Caco-2 (cell line): Measurements from ENCODE around the gene CNGA1. TPM values are rescaled to one million over a fixed set of nuclear protein-coding genes. Genes with fewer than 3 reads are reported as not detected.

Experiments
- BruUV-seq: library from RNA; stranded (reverse); fragments of 400-500 nt; replicated peaks from 2 replicates; lab custom pipeline; 2021; lab: Mats Ljungman, UMichigan
- CTCF ChIA-PET: fragments of 300-600 bp; sonication (Branson Sonifier 250); formaldehyde crosslinking; loops from one replicate; lab custom pipeline; 2022; ENCODE audit warnings: antibody characterized with exemption; lab: Charles Lee
- POLR2A ChIA-PET: fragments of 300-600 bp; sonication (Branson Sonifier 250); formaldehyde crosslinking; loops from one replicate; lab custom pipeline; 2022; ENCODE audit warnings: antibody characterized with exemption; lab: Charles Lee
- DNase-seq, 2 experiments: peaks; one replicate each; pipeline versions ENCODE4 v3.0.0 to v3.0.0-alpha.2; 2020 to 2022
- H3K27me3 ChIP-seq: replicated peaks from 2 replicates; pipeline ENCODE4 v1.6.0; 2011; ENCODE audit warnings: low read length; ENCODE audit not compliant: control insufficient read depth, insufficient read depth
- H3K36me3 ChIP-seq: 2 replicates; pipeline ENCODE4 v1.5.1; 2011; ENCODE audit warnings: low read length; ENCODE audit not compliant: control insufficient read depth, insufficient read depth
- H3K4me1 ChIP-seq: fragments of 250-450 bp; sonication (Bioruptor Pico); 2 replicates; pipeline ENCODE4 v1.5.1; 2020; ENCODE audit warnings: mild to moderate bottlenecking
- H3K4me3 ChIP-seq: 2 replicates; pipeline ENCODE4 v1.5.1; 2011; ENCODE audit warnings: low read depth, mild to moderate bottlenecking, control low read depth, low read length
- H3K9me3 ChIP-seq: fragments of 250-450 bp; sonication (Bioruptor Pico); 2 replicates; pipeline ENCODE4 v1.5.1; 2020; ENCODE audit warnings: mild to moderate bottlenecking, moderate library complexity
- H3K27ac Mint-ChIP-seq: one replicate; pipeline ENCODE4 v1.8.0; 2022; ENCODE audit warnings: mixed read lengths; ENCODE audit not compliant: unreplicated experiment
- H3K27me3 Mint-ChIP-seq: one replicate; pipeline ENCODE4 v1.8.0; 2022; ENCODE audit warnings: mixed read lengths; ENCODE audit not compliant: insufficient read depth, unreplicated experiment
- H3K36me3 Mint-ChIP-seq: one replicate; pipeline ENCODE4 v1.8.0; 2022; ENCODE audit warnings: mild to moderate bottlenecking, mixed read lengths; ENCODE audit not compliant: insufficient read depth, unreplicated experiment
- H3K4me1 Mint-ChIP-seq: one replicate; pipeline ENCODE4 v1.8.0; 2022; ENCODE audit warnings: low read depth, mixed read lengths; ENCODE audit not compliant: unreplicated experiment
- H3K4me3 Mint-ChIP-seq: one replicate; pipeline ENCODE4 v1.8.0; 2022; ENCODE audit warnings: mild to moderate bottlenecking, moderate library complexity, mixed read lengths; ENCODE audit not compliant: unreplicated experiment
- H3K9me3 Mint-ChIP-seq: one replicate; pipeline ENCODE4 v1.8.0; 2022; ENCODE audit warnings: mixed read lengths; ENCODE audit not compliant: unreplicated experiment
- intact Hi-C: fragments of 100-400 bp; cut with micrococcal nuclease; formaldehyde crosslinking; loops from one replicate; pipeline ENCODE4 v1.10.0; 2022; ENCODE audit not compliant: unreplicated experiment
- total RNA-seq: library from RNA; stranded (reverse); gene quantifications from 2 replicates; pipeline ENCODE4 v1.2.3, GENCODE V29; 2022
- TF ChIP-seq, protein P1 (sequence below), 2 experiments: fragments of 200-600 bp in 1 of 2; IDR thresholded peaks; 1 replicate in 1 of 2; 2 replicates in 1 of 2; pipeline versions ENCODE4 v1.5.1 to v1.8.0; 2011 to 2022; ENCODE audit warnings: antibody characterized with exemption in 1 of 2, control low read depth in 1 of 2, inconsistent platforms in 1 of 2, low read depth in 1 of 2, low read length in 1 of 2, mild to moderate bottlenecking in 1 of 2, moderate library complexity in 1 of 2; ENCODE audit not compliant: insufficient read depth in 1 of 2, severe bottlenecking in 1 of 2, unreplicated experiment in 1 of 2

The CNGA1 gene
- total RNA-seq, 1 experiment from 2014 or later: 1.5 TPM

GRCh38 chr4:48047896-48048295 is 31.4 kb upstream of the CNGA1 start:
- no peak overlapping the region for H3K4me3 Mint-ChIP-seq
- Histone ChIP-seq H3K4me3 (no peak overlapping the region), H3K9me3 (no peaks in the 10 kb centered on the region), H3K27me3 (no peaks in the 10 kb centered on the region), H3K36me3 (no peaks in the 10 kb centered on the region), H3K4me1 (peaks cover 28% of the 10 kb centered on the region)
- no peaks in the 10 kb centered on the region for H3K27me3 Mint-ChIP-seq
- H3K9me3 Mint-ChIP-seq: no peaks in the 10 kb centered on the region
- ChIA-PET CTCF (no interaction called here), POLR2A (no interaction called here)
- BruUV-seq: no TSS peak
- no peak for DNase-seq
- no peak overlapping the region for H3K27ac Mint-ChIP-seq
- intact Hi-C loops: no loop called here
- TF ChIP-seq, protein P1, sequence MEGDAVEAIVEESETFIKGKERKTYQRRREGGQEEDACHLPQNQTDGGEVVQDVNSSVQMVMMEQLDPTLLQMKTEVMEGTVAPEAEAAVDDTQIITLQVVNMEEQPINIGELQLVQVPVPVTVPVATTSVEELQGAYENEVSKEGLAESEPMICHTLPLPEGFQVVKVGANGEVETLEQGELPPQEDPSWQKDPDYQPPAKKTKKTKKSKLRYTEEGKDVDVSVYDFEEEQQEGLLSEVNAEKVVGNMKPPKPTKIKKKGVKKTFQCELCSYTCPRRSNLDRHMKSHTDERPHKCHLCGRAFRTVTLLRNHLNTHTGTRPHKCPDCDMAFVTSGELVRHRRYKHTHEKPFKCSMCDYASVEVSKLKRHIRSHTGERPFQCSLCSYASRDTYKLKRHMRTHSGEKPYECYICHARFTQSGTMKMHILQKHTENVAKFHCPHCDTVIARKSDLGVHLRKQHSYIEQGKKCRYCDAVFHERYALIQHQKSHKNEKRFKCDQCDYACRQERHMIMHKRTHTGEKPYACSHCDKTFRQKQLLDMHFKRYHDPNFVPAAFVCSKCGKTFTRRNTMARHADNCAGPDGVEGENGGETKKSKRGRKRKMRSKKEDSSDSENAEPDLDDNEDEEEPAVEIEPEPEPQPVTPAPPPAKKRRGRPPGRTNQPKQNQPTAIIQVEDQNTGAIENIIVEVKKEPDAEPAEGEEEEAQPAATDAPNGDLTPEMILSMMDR (IDR thresholded peaks at IDR 0.05; ENCODE audit: insufficient read depth in 1 of 2, low read depth in 1 of 2, low read length in 1 of 2, severe bottlenecking in 1 of 2, unreplicated experiment in 1 of 2): no peak
- peaks cover 4% of the 10 kb centered on the region for H3K36me3 Mint-ChIP-seq
- peaks cover 14% of the 10 kb centered on the region for H3K4me1 Mint-ChIP-seq

- POLR2A ChIA-PET: no interaction called here
- no peak overlapping the region for H3K27ac Mint-ChIP-seq
- BruUV-seq: no TSS peak
- no peak overlapping the region for H3K4me3 ChIP-seq
- CTCF ChIA-PET: no interaction called here
- H3K36me3 Mint-ChIP-seq: peaks cover 7% of the 10 kb centered on the region
- intact Hi-C loops: no loop called here
- H3K9me3 Mint-ChIP-seq: no peaks in the 10 kb centered on the region
- no peaks in the 10 kb centered on the region for H3K36me3 ChIP-seq
- no peaks in the 10 kb centered on the region for H3K27me3 Mint-ChIP-seq
- no peaks in the 10 kb centered on the region for H3K27me3 ChIP-seq
- TF ChIP-seq, protein P1 (IDR thresholded peaks at IDR 0.05; ENCODE audit: insufficient read depth in 1 of 2, low read depth in 1 of 2, low read length in 1 of 2, severe bottlenecking in 1 of 2, unreplicated experiment in 1 of 2): no peak
- DNase-seq: no peak
- H3K4me1 Mint-ChIP-seq: peaks cover 18% of the 10 kb centered on the region
- no peaks in the 10 kb centered on the region for H3K9me3 ChIP-seq
- peaks cover 32% of the 10 kb centered on the region for H3K4me1 ChIP-seq
- no peak overlapping the region for H3K4me3 Mint-ChIP-seq
These were observed 31.0 kb upstream of the CNGA1 start for GRCh38 chr4:48047421-48047844.

- Mint-ChIP-seq H3K36me3 (peaks cover 7% of the 10 kb centered on the region), H3K27me3 (no peaks in the 10 kb centered on the region), H3K9me3 (no peaks in the 10 kb centered on the region), H3K4me1 (peaks cover 18% of the 10 kb centered on the region), H3K4me3 (no peak overlapping the region), H3K27ac (no peak overlapping the region)
- POLR2A ChIA-PET: no interaction called here
- Histone ChIP-seq H3K4me1 (peaks cover 42% of the 10 kb centered on the region), H3K27me3 (no peaks in the 10 kb centered on the region), H3K4me3 (no peak overlapping the region), H3K9me3 (no peaks in the 10 kb centered on the region), H3K36me3 (no peaks in the 10 kb centered on the region)
- TF ChIP-seq, protein P1 (IDR thresholded peaks at IDR 0.05; ENCODE audit: insufficient read depth in 1 of 2, low read depth in 1 of 2, low read length in 1 of 2, severe bottlenecking in 1 of 2, unreplicated experiment in 1 of 2): no peak
- BruUV-seq: no TSS peak
- DNase-seq: no peak
- intact Hi-C loops: no loop called here
- CTCF ChIA-PET: no interaction called here
These were observed 29.6 kb upstream of the CNGA1 start for GRCh38 chr4:48046059-48046458.
